Suppressor macrophage treated with lipopolysaccharide for 4 hours (primary cell): ENCODE data around the gene ITGB2.

ENCODE experiments used
- DNase-seq: peaks from one replicate; pipeline ENCODE4 v3.0.0-alpha.2; 2020

Gene ITGB2

GRCh38 chr21:44955141-44955797 is 34.6 kb upstream of the ITGB2 start:
- no peak for DNase-seq

- no peak for DNase-seq
Observed at GRCh38 chr21:44954281-44954771, 33.6 kb upstream of the ITGB2 start.

- no peak for DNase-seq
Observed at GRCh38 chr21:44953628-44954021, 32.9 kb upstream of the ITGB2 start.

- no peak for DNase-seq
Observed at GRCh38 chr21:44952929-44953627, 32.4 kb upstream of the ITGB2 start.

- DNase-seq = no peak
Observed at GRCh38 chr21:44952116-44952928, 31.6 kb upstream of the ITGB2 start.

GRCh38 chr21:44951186-44951915 is 30.7 kb upstream of the ITGB2 start:
- no peak for DNase-seq

- no peak for DNase-seq
Observed at GRCh38 chr21:44950351-44950750, 29.7 kb upstream of the ITGB2 start.

GRCh38 chr21:44949779-44950198 is 29.1 kb upstream of the ITGB2 start:
- DNase-seq = peak; percentile 78

GRCh38 chr21:44949161-44949778 is 28.6 kb upstream of the ITGB2 start:
- DNase-seq = no peak

- DNase-seq = no peak
Observed at GRCh38 chr21:44948426-44949120, 27.9 kb upstream of the ITGB2 start.

GRCh38 chr21:44947930-44948331 is 27.2 kb upstream of the ITGB2 start:
- DNase-seq = no peak

- no peak for DNase-seq
Observed at GRCh38 chr21:44947111-44947929, 26.6 kb upstream of the ITGB2 start.

- no peak for DNase-seq
Observed at GRCh38 chr21:44946254-44947041, 25.7 kb upstream of the ITGB2 start.

GRCh38 chr21:44944596-44944995 is 23.9 kb upstream of the ITGB2 start:
- DNase-seq = no peak

GRCh38 chr21:44943686-44944550 is 23.2 kb upstream of the ITGB2 start:
- no peak for DNase-seq

- DNase-seq = no peak
Observed at GRCh38 chr21:44943005-44943685, 22.4 kb upstream of the ITGB2 start.

- DNase-seq = no peak
Observed at GRCh38 chr21:44942566-44942965, 21.9 kb upstream of the ITGB2 start.

GRCh38 chr21:44941567-44941966 is 20.9 kb upstream of the ITGB2 start:
- DNase-seq = no peak
